Breast epithelium (tissue), 3 donors: Measurements from ENCODE around the gene CAPN1.

Experiments
- POLR2A ChIP-seq: fragments of 450-650 bp; IDR thresholded peaks from one replicate; pipeline ENCODE4 v1.6.1; 2016; ENCODE audit warnings: antibody characterized with exemption, mild to moderate bottlenecking, moderate library complexity
- TF ChIP-seq, protein P1 (sequence below), 3 donors: fragments of 450-650 bp; IDR thresholded peaks; one replicate each; pipeline ENCODE4 v1.5.1; 2016 to 2017; ENCODE audit warnings: antibody characterized with exemption in 3 of 3, mild to moderate bottlenecking in 3 of 3, moderate library complexity in 3 of 3

DNA sequence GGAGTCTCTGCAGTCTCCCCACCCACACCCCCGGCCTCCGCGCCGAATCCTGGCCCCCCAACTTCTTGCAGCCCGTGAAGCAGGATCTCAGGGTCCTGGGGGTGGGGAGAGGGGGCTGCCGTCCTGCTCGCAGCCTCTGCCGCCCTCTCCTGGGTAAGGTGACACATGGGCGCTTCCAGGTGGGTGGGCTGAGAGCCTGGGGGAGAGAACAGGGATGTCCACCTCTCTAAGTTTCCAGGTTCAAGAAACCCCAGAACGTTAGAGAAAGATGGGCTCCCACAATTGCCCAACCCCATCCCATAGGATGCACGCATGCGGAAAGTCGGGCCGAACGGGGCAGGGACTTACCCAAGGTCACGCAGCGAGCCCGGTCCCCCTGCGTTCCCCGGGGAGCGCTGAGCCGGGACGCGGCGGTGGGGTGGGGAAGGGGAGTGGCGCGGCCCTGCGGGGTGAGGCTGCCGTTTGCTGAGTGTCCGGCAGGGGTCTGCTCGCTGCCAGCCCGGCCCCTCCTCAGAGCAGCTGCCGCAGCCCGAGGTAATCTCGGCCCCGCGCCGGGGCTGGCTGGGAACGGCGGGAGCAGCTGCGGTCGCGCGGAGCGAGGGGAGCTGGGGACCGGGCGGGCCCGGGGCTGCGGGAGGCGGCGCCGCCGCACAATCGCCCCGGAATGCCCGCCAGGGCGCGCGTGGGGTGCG, 705 bp upstream of the CAPN1 start:
- TF ChIP-seq, protein P1, sequence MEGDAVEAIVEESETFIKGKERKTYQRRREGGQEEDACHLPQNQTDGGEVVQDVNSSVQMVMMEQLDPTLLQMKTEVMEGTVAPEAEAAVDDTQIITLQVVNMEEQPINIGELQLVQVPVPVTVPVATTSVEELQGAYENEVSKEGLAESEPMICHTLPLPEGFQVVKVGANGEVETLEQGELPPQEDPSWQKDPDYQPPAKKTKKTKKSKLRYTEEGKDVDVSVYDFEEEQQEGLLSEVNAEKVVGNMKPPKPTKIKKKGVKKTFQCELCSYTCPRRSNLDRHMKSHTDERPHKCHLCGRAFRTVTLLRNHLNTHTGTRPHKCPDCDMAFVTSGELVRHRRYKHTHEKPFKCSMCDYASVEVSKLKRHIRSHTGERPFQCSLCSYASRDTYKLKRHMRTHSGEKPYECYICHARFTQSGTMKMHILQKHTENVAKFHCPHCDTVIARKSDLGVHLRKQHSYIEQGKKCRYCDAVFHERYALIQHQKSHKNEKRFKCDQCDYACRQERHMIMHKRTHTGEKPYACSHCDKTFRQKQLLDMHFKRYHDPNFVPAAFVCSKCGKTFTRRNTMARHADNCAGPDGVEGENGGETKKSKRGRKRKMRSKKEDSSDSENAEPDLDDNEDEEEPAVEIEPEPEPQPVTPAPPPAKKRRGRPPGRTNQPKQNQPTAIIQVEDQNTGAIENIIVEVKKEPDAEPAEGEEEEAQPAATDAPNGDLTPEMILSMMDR (IDR thresholded peaks at IDR 0.05), result peak; percentile 15 to 53 (median 45)
- TF ChIP-seq POLR2A, result no peak
